Lower lobe of right lung (tissue), 2 donors: ENCODE results near the gene GRIA3. TPM values are rescaled to one million over a fixed set of nuclear protein-coding genes. Genes with fewer than 3 reads are reported as not detected.
"Not testable (repeated sequence)": the region's sequence is repeated elsewhere in the genome, so short reads cannot be mapped to it uniquely, and the experiment has no call there.

Experiments
- ATAC-seq, 2 donors: fragments of 200-7000 bp; cut with Tn5 transposase; one replicate each; pipeline ENCODE4 v1.9.1; 2020 to 2022; ENCODE audit warnings: mild to moderate bottlenecking in 2 of 2, moderate library complexity in 2 of 2
- DNase-seq: peaks from one replicate; pipeline ENCODE4 v3.0.0-alpha.2; 2020
- H3K27ac ChIP-seq: fragments of 200-600 bp; one replicate; pipeline ENCODE4 v1.8.0; 2022
- H3K27me3 ChIP-seq: fragments of 200-600 bp; one replicate; pipeline ENCODE4 v1.8.0; 2022; ENCODE audit warnings: low read depth
- H3K36me3 ChIP-seq: fragments of 200-600 bp; one replicate; pipeline ENCODE4 v1.8.0; 2022; ENCODE audit warnings: mild to moderate bottlenecking
- H3K4me1 ChIP-seq: fragments of 200-600 bp; one replicate; pipeline ENCODE4 v1.8.0; 2022
- H3K4me3 ChIP-seq: fragments of 200-600 bp; one replicate; pipeline ENCODE4 v1.8.0; 2022; ENCODE audit warnings: mild to moderate bottlenecking
- H3K9me3 ChIP-seq: fragments of 200-600 bp; one replicate; pipeline ENCODE4 v1.8.0; 2022
- intact Hi-C: fragments of 100-400 bp; cut with DNase I; formaldehyde crosslinking; loops from one replicate; pipeline ENCODE4 v1.11.0; 2022
- total RNA-seq: library from RNA; stranded (reverse); fragmentation: NEBNext Ultra II Directional; extraction: Animal tissue kit (Norgen Biotek cat#: 25700); gene quantifications from one replicate; pipeline ENCODE4 v1.2.1, GENCODE V29; 2021
- TF ChIP-seq, protein P1 (sequence below): fragments of 200-600 bp; IDR thresholded peaks from one replicate; pipeline ENCODE4 v1.8.0; 2022; ENCODE audit warnings: antibody characterized with exemption, mild to moderate bottlenecking
- donor health status: DM: no; HTN: yes; CAD: no; lungs with severe emphysema.

GRIA3 gene
- total RNA-seq, 1 donor from 2014 or later = 0.47 TPM

DNA sequence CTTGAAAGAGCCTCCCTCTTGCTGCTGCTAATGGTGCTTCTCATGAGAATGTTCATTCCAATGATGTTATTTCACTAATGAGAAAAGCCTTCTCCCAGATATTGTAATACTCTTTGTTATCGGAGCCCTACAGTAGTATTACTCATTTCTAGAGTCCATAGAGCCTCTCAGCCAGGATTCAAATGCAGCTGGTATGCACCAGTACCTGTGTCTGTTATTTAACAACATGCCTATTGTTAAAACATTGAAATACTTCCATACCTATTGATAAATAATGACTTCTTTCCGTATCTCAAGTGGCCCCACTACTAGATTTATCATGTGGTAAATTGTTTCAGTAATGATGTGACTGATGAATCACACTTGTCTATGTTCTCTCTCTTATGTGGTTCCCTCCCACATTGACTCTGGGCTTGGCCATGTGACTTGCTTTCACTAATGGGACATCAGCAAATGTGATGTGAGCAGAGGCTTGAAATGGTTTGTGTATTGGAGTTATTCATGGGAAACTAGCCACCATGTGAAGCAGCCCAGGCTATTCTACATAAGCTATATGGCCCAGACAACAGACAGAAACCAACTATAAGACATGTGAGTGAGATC, 341.1 kb downstream of the GRIA3 start:
- Histone ChIP-seq H3K4me1 (no peaks in the 10 kb centered on the region), H3K4me3 (no peak overlapping the region), H3K27me3 (no peaks in the 10 kb centered on the region), H3K36me3 (no peaks in the 10 kb centered on the region), H3K9me3 (no peaks in the 10 kb centered on the region), H3K27ac (no peak overlapping the region)
- TF ChIP-seq, protein P1, sequence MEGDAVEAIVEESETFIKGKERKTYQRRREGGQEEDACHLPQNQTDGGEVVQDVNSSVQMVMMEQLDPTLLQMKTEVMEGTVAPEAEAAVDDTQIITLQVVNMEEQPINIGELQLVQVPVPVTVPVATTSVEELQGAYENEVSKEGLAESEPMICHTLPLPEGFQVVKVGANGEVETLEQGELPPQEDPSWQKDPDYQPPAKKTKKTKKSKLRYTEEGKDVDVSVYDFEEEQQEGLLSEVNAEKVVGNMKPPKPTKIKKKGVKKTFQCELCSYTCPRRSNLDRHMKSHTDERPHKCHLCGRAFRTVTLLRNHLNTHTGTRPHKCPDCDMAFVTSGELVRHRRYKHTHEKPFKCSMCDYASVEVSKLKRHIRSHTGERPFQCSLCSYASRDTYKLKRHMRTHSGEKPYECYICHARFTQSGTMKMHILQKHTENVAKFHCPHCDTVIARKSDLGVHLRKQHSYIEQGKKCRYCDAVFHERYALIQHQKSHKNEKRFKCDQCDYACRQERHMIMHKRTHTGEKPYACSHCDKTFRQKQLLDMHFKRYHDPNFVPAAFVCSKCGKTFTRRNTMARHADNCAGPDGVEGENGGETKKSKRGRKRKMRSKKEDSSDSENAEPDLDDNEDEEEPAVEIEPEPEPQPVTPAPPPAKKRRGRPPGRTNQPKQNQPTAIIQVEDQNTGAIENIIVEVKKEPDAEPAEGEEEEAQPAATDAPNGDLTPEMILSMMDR = no peak
- DNase-seq (no peak), ATAC-seq (no peak)
- intact Hi-C loops = no loop called here

DNA sequence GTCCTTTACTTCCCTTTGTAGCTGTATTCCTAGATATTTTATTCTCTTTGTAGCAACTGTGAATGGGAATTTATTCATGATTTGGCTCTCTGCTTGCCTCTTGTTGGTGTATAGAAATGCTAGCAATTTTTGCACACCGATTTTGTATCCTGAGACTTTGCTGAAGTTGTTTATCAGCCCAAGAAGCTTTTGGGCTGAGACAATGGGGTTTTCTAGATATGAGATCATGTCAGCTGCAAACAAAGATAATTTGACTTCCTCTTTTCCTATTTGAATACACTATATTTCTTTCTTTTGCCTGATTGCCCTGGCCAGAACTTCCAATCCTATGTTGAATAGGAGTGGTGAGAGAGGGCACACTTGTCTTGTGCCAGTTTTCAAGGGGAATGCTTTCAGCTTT, 346.6 kb downstream of the GRIA3 start:
- H3K27me3 ChIP-seq, H3K4me1 ChIP-seq, H3K36me3 ChIP-seq, ATAC-seq, H3K9me3 ChIP-seq, intact Hi-C loops, DNase-seq, H3K4me3 ChIP-seq, H3K27ac ChIP-seq: not testable (repeated sequence)
